ENCODE data around the gene UBE2L3.
"Not testable (repeated sequence)": the region's sequence is repeated elsewhere in the genome, so short reads cannot be mapped to it uniquely, and the experiment has no call there.

Gene UBE2L3

GRCh38 chr22:21599053-21599893, 31.8 kb downstream of the UBE2L3 start:
- in situ Hi-C loops (cut with MboI; ENCODE audit: low sequenced_read_pairs): no loop called here

DNA sequence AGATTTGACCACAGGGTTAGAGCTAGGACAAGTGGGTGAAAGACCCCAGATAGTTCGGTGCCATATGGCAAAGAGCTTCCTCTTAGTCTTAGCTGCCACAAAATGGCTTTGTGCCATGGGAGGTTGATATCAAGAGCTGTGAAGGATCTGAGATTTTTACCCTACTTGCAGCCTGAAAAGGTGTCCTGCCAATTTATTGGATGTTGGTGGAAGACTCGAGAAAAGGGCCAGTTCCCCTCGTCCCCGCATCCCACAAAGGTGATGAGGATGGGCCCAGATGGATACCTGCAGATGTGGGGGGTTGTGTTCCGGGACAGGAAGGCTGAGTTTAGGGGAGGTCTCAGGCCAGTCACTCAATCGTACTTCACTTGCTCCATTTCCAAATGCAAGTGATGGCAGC, 35.1 kb downstream of the UBE2L3 start:
- in situ Hi-C loops (cut with MboI; ENCODE audit: low sequenced_read_pairs): no loop called here

DNA sequence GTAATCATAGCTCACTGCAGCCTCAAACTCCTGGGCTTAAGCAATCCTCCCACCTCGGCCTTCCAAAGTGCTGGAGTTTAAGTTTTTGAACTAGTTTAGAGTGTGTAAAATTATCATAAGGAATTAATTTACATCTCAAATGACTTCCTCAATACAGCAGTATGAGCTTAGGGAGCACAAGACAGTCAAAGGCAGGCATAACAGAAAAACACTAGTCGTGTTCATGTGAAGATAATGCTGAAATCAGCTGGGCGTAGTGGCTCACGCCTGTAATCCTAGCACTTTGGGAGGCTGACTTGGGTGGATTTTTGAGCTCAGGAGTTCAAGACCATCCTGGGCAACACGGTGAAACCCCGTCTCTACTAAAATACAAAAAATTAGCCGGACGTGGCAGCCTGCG, 36.5 kb downstream of the UBE2L3 start:
- in situ Hi-C loops (cut with MboI; ENCODE audit: low sequenced_read_pairs): no loop called here

DNA sequence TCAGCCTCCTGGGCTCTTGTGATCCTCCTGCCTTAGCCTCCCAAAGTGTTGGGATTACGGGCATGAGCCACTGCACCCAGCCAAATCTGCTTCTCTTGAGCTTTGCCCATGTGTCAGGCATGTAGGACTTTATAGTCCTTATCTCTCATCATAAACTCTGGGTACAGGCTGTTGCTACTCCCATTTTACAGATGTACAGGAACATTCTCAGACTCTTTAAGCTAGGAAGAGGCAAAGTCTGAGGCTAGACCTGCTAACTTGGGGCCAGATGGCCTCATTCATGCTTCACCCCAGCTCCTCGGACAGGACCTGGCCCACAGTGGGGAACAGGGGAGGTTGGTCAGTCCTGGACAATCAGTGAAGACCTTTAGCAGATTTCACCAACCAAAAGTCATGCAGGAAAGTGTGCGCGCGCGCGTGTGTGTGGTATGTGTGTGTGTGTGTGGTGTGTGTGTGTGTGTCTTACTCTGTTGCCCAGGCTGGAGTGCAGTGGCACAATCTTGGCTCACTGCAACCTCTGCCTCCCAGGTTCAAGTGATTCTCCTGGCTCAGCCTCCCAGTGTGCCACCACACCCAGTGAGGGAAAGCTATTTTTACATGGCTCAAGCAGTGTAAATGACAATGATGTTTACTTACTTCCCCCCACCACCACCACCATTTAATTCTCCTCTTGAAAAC, 38.5 kb downstream of the UBE2L3 start:
- in situ Hi-C loops (cut with MboI; ENCODE audit: low sequenced_read_pairs): no loop called here

- in situ Hi-C loops (cut with MboI; ENCODE audit: low sequenced_read_pairs): no loop called here
Measured at GRCh38 chr22:21606775-21607174, 39.3 kb downstream of the UBE2L3 start.

DNA sequence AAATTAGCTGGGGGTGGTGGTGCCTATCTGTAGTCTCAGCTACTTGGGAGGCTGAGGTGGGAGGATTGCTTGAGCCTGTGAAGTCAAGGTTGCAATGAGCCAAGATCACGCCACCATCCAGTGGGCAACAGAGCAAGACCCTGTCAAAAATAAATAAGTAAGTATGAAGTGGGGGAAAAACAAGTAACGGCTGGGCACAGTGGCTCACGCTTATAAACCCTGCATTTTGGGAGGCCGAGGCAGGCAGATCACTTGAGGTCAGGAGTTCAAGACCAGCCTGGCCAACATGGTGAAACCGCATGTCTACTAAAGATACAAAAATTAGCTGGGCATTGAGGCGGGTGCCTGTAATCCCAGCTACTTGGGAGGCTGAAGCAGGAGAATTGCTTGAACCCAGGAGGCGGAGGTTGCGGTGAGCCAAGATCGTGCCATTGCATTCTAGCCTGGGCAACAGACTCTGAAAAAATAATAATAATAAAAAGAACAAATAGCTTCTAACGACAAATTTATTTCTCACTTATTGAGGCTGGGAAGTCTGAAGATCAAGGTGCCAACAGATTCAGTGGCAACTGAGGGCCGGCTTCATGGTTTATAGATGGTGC, 42.1 kb downstream of the UBE2L3 start:
- in situ Hi-C loops (cut with MboI; ENCODE audit: low sequenced_read_pairs): not testable (repeated sequence)

- in situ Hi-C loops (cut with MboI; ENCODE audit: low sequenced_read_pairs): no loop called here
Measured at GRCh38 chr22:21611210-21611977, 43.9 kb downstream of the UBE2L3 start.

- in situ Hi-C loops (cut with MboI; ENCODE audit: low sequenced_read_pairs): no loop called here
Measured at GRCh38 chr22:21612858-21613257, 45.3 kb downstream of the UBE2L3 start.

GRCh38 chr22:21613553-21614233, 46.2 kb downstream of the UBE2L3 start:
- in situ Hi-C loops (cut with MboI; ENCODE audit: low sequenced_read_pairs): no loop called here

- in situ Hi-C loops (cut with MboI; ENCODE audit: low sequenced_read_pairs): no loop called here
Measured at GRCh38 chr22:21615731-21616130, 48.2 kb downstream of the UBE2L3 start.

- in situ Hi-C loops (cut with MboI; ENCODE audit: low sequenced_read_pairs): not testable (repeated sequence)
Measured at GRCh38 chr22:21617337-21617736, 49.8 kb downstream of the UBE2L3 start.

DNA sequence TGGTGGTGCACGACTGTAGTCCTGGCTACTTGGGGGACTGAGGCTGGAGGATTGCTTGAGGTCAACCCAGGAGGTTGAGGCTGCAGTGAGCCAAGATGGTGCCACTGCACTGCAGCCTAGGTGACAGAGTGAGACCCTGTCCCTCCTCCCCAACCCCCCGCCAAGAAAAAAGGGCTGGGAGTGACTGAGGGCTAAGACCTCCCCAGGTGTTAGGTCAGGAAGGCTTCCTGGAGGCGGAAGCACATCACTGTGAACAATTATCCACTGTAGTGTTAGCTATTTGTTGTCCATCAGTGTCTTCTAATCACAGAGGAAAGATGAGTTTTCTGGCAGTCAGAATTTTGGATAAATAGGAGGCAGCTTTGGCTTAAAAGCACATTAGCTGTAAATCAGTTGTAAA, 53.5 kb downstream of the UBE2L3 start:
- in situ Hi-C loops (cut with MboI; ENCODE audit: low sequenced_read_pairs): no loop called here

GRCh38 chr22:21622011-21622918, 54.8 kb downstream of the UBE2L3 start:
- in situ Hi-C loops (cut with MboI; ENCODE audit: low sequenced_read_pairs): no loop called here

DNA sequence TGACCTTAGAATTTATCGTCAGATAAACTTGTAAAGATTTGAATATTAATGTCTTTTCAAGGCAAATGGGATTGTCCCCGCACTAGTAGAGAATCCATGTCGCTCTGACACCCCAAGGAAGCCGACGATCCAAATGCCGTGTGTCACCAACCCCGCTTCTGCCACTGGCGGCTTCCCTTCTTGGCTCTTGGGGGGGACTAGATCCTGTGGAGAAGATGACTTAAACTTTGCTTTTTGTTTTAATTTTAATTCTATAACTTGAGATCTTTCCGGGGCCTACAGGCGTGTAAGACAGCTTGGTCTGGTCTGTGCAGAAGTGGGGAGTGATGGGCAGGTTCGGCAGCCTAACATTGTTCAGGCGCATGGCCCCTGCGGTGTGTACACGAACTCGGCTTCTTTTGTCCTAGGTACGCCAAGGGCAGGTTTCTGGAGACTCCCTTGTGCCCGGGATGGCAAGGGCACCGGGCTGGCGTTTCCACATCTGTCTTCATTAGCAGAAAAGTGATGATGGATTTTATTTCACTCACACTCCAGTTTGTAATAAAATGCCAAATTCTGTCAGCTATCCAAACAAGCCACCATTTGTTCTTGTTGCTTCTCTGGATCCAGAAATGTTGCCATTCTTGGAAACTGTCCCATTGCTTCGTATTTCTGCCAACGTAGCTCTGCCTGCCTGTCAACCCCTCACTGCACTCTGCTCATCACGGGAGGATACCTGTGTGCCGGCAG, 55.6 kb downstream of the UBE2L3 start:
- in situ Hi-C loops (cut with MboI; ENCODE audit: low sequenced_read_pairs): no loop called here

DNA sequence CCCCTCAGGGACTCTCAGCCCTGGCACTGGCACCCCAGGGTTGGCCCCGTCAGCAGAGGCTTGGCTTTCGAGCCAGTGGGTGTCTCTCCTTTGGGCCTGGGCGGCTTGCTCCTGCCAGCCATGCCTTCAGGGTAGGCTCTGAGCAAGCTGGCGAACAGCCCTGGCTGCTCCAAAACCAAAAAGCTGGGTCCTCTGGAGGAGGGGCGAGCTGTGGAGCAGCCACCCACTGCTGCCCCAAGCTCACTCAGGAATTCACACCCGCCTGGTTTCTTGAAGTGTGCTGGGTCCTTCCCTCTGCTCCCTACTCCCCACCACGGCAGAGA, 56.1 kb downstream of the UBE2L3 start:
- in situ Hi-C loops (cut with MboI; ENCODE audit: low sequenced_read_pairs): no loop called here

GRCh38 chr22:21624120-21624879, 56.8 kb downstream of the UBE2L3 start:
- in situ Hi-C loops (cut with MboI; ENCODE audit: low sequenced_read_pairs): no loop called here

GRCh38 chr22:21624880-21625791, 57.6 kb downstream of the UBE2L3 start:
- in situ Hi-C loops (cut with MboI; ENCODE audit: low sequenced_read_pairs): no loop called here
